A673 (cell line): ENCODE results near the gene MRPL2.
"Not testable (repeated sequence)": the region's sequence is repeated elsewhere in the genome, so short reads cannot be mapped to it uniquely, and the experiment has no call there.

Experiments used
- CTCF ChIP-seq: fragments of 300-800, 200-600 bp; sonication (generic); conservative IDR thresholded peaks from 2 replicates; pipeline ENCODE4 v1.5.1; 2017; ENCODE audit warnings: low read depth, mild to moderate bottlenecking, antibody characterized with exemption, low read length, moderate library complexity, mixed read lengths
- EZH2 ChIP-seq: fragments of 200-600 bp; sonication (generic); IDR thresholded peaks from 2 replicates; pipeline ENCODE4 v1.6.1; 2017; ENCODE audit warnings: borderline replicate concordance, low read depth, mild to moderate bottlenecking, mixed read lengths, antibody characterized with exemption, low read length; ENCODE audit not compliant: poor library complexity, severe bottlenecking

- TF ChIP-seq CTCF, EZH2: not testable (repeated sequence)
Observed at GRCh38 chr6:43081922-43082321, 22.7 kb upstream of the MRPL2 start.
